Liver (tissue), 9 donors: ENCODE measurements around the gene SYTL3. TPM values are rescaled to one million over a fixed set of nuclear protein-coding genes. Genes with fewer than 3 reads are reported as not detected.

Experiments
- DNase-seq: peaks from one replicate; pipeline ENCODE4 v3.0.0-alpha.2; 2017; ENCODE audit warnings: low spot score
- H3K27ac ChIP-seq, 2 donors: one replicate each; pipeline ENCODE4 v1.7.0; 2013; ENCODE audit warnings: inconsistent platforms in 2 of 2, low read length in 2 of 2, control low read depth in 1 of 2, low read depth in 1 of 2, mild to moderate bottlenecking in 1 of 2
- H3K27me3 ChIP-seq, 4 donors: one replicate each; pipeline versions ENCODE4 v1.6.1 to v1.7.0; 2013; ENCODE audit warnings: low read length in 3 of 4, inconsistent platforms in 1 of 4, mild to moderate bottlenecking in 1 of 4, moderate library complexity in 1 of 4; ENCODE audit not compliant: control insufficient read depth in 4 of 4, insufficient read depth in 4 of 4
- H3K36me3 ChIP-seq, 4 donors: one replicate each; pipeline versions ENCODE4 v1.6.1 to v1.7.0; 2013; ENCODE audit warnings: low read length in 3 of 4, mild to moderate bottlenecking in 3 of 4, low read depth in 1 of 4, moderate library complexity in 1 of 4; ENCODE audit not compliant: control insufficient read depth in 4 of 4, insufficient read depth in 3 of 4
- H3K4me1 ChIP-seq, 4 donors: one replicate each; pipeline versions ENCODE4 v1.6.1 to v1.7.0; 2013; ENCODE audit warnings: low read length in 3 of 4, mild to moderate bottlenecking in 3 of 4, moderate library complexity in 1 of 4; ENCODE audit not compliant: control insufficient read depth in 4 of 4, insufficient read depth in 4 of 4
- H3K4me3 ChIP-seq, 3 donors: one replicate each; pipeline versions ENCODE4 v1.6.1 to v1.7.0; 2013; ENCODE audit warnings: low read length in 3 of 3, control low read depth in 1 of 3, low read depth in 1 of 3, mild to moderate bottlenecking in 1 of 3
- H3K9ac ChIP-seq, 2 donors: one replicate each; pipeline ENCODE4 v1.7.0; 2013; ENCODE audit warnings: low read length in 2 of 2, mild to moderate bottlenecking in 2 of 2, moderate library complexity in 2 of 2, control low read depth in 1 of 2, low read depth in 1 of 2
- H3K9me3 ChIP-seq, 4 donors: one replicate each; pipeline versions ENCODE4 v1.6.1 to v1.7.0; 2013; ENCODE audit warnings: low read length in 3 of 4; ENCODE audit not compliant: control insufficient read depth in 4 of 4
- EGR1 ChIP-seq, 2 donors: IDR thresholded peaks; 2 replicates each; pipeline ENCODE4 v1.6.1; 2016 to 2018; ENCODE audit warnings: antibody characterized with exemption in 2 of 2, low read depth in 2 of 2
- FOXA1 ChIP-seq: IDR thresholded peaks from 2 replicates; pipeline ENCODE4 v1.6.1; 2016; ENCODE audit warnings: antibody characterized with exemption
- FOXA2 ChIP-seq: IDR thresholded peaks from 2 replicates; pipeline ENCODE4 v1.6.1; 2016; ENCODE audit warnings: antibody characterized with exemption
- HNF4A ChIP-seq, 2 donors: conservative IDR thresholded peaks; 2 replicates each; pipeline ENCODE4 v1.6.1; 2016; ENCODE audit warnings: antibody characterized with exemption in 2 of 2, mild to moderate bottlenecking in 2 of 2
- HNF4G ChIP-seq: IDR thresholded peaks from 2 replicates; pipeline ENCODE4 v1.6.1; 2016; ENCODE audit warnings: antibody characterized with exemption
- JUND ChIP-seq, 2 donors: IDR thresholded peaks; 2 replicates each; pipeline ENCODE4 v1.6.1; 2016; ENCODE audit warnings: antibody characterized with exemption in 2 of 2
- NR2F2 ChIP-seq: IDR thresholded peaks from 2 replicates; pipeline ENCODE4 v1.6.1; 2016; ENCODE audit warnings: antibody characterized with exemption
- RAD21 ChIP-seq, 2 donors: IDR thresholded peaks; 2 replicates each; pipeline ENCODE4 v1.6.1; 2016; ENCODE audit warnings: antibody characterized with exemption in 2 of 2, mild to moderate bottlenecking in 2 of 2
- RXRA ChIP-seq, 2 donors: IDR thresholded peaks; 2 replicates each; pipeline ENCODE4 v1.6.1; 2017 to 2018; ENCODE audit warnings: antibody characterized with exemption in 2 of 2, mild to moderate bottlenecking in 1 of 2
- SP1 ChIP-seq: IDR thresholded peaks from 2 replicates; pipeline ENCODE4 v1.6.1; 2018; ENCODE audit warnings: antibody characterized with exemption, mild to moderate bottlenecking
- TAF1 ChIP-seq: conservative IDR thresholded peaks from 2 replicates; pipeline ENCODE4 v1.6.1; 2016; ENCODE audit warnings: antibody characterized with exemption, mild to moderate bottlenecking
- YY1 ChIP-seq: IDR thresholded peaks from 2 replicates; pipeline ENCODE4 v1.6.1; 2016; ENCODE audit warnings: antibody characterized with exemption, mild to moderate bottlenecking
- WGBS: extraction: QIAGEN DNeasy Blood & Tissue Kit; methylation state at CpG from one replicate; pipeline ENCODE4 v1.1.7; 2013; 5-methylcytosine and 5-hydroxymethylcytosine counted together
- polyA plus RNA-seq, 2 donors: library from polyadenylated mRNA; stranded (reverse) in 1 of 2; unstranded in 1 of 2; fragments of 200-250 nt in 1 of 2; fragments of >200 nt in 1 of 2; fragmentation: Nextera tagmentation in 1 of 2; extraction: Ambion mirVana in 1 of 2; gene quantifications; one replicate each; pipeline versions ENCODE4 v1.2.1 to v1.2.3, GENCODE V29; 2013 to 2015
- total RNA-seq, 2 donors: library from RNA; depleted of rRNA; stranded (reverse); fragments of >200 nt; gene quantifications; one replicate each; pipeline ENCODE4 v1.2.3, GENCODE V29; 2014
- TF ChIP-seq, protein P1 (sequence below): IDR thresholded peaks from 2 replicates; pipeline ENCODE4 v1.6.1; 2016; ENCODE audit warnings: antibody characterized with exemption
- TF ChIP-seq, protein P2 (sequence below): IDR thresholded peaks from 2 replicates; pipeline ENCODE4 v1.6.1; 2016; ENCODE audit warnings: antibody characterized with exemption
- TF ChIP-seq, protein P3 (sequence below): fragments of 150-350 bp; IDR thresholded peaks from 2 replicates; pipeline ENCODE4 v1.5.1; 2017; ENCODE audit warnings: improper control_type of control experiment, low read depth, low read length; ENCODE audit not compliant: missing input control
- TF ChIP-seq, protein P4 (sequence below): IDR thresholded peaks from 2 replicates; pipeline ENCODE4 v1.6.1; 2016; ENCODE audit warnings: antibody characterized with exemption
- donor health status: healthy.
- donor health status: healthy.
- donor health status: healthy.
- donor health status: healthy.
- donor health status: healthy.

SYTL3 gene
- total and polyA plus RNA-seq, 4 donors = 0.28 to 1.7 (median 0.51) TPM

DNA sequence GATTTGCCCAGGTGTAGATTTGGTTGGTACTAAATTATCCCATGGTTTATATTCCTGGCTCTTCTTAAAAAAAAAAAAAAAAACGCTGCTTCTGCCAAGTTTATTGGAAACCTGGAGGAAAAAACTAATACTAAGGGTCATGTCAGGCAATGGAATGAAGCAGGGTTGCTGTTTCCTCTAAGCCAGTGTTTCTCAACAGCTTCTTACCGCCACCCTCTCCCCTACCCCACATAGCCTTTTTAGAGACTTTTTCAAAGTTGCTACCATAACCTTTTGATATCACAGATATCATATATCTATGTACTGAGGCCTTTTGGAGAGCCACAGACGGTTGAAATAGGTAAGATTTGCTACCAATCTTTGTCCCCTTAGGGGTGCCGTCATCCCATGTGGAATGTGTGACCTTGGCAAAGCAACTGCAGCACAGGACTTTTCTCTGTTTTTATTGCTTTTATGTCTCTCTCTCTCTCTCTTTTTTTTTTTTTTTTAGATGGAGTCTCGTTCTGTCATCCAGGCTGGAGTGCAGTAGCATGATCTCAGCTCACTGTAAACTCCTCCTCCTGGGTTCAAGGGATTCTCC, 35.0 kb downstream of the SYTL3 start:
- TF ChIP-seq HNF4A (conservative IDR thresholded peaks at IDR 0.05) (peak in 1 of 2 donors; percentile 25), YY1 (no peak), RXRA (IDR thresholded peaks at IDR 0.05) (peak in 1 of 2 donors; percentile 42), JUND (IDR thresholded peaks at IDR 0.05) (peak in 1 of 2 donors; percentile 16)
- DNase-seq = no peak
- WGBS = 31% methylated on average over 5 of the region's 5 CpGs
- Histone ChIP-seq H3K9ac (no peak overlapping the region), H3K4me3 (no peak overlapping the region), H3K27me3 (no peaks in the 10 kb centered on the region), H3K9me3 (no peaks in the 10 kb centered on the region), H3K27ac (no peak overlapping the region), H3K4me1 (no peaks in the 10 kb centered on the region), H3K36me3 (no peaks in the 10 kb centered on the region)

DNA sequence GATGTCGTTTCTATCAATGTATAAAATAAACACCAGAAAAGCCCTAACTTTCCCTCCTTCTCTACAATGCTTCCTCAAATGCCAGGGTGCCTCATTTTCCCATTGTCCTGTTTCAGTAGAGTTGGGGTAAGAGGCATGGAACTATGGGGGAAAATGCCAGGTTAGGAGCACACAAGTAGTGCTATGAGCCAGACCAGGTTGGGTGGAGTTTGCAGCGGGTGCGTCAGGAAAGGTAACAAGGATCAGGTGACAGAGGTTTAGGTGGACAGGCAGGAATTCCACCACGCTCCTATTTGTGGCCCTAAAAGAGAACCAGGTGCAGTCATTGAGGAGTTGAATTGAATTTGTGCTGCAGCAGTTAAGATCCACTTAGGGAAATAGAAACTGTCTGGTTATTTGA, 36.5 kb downstream of the SYTL3 start:
- Histone ChIP-seq H3K4me1 (no peaks in the 10 kb centered on the region), H3K27ac (no peak overlapping the region), H3K27me3 (no peaks in the 10 kb centered on the region), H3K9ac (no peak overlapping the region), H3K9me3 (no peaks in the 10 kb centered on the region), H3K36me3 (no peaks in the 10 kb centered on the region), H3K4me3 (no peak overlapping the region)
- TF ChIP-seq EGR1 (IDR thresholded peaks at IDR 0.05; ENCODE audit: low read depth in 2 of 2) (no peak), RAD21 (IDR thresholded peaks at IDR 0.05) (no peak), FOXA1 (no peak), HNF4A (conservative IDR thresholded peaks at IDR 0.05) (no peak), RXRA (IDR thresholded peaks at IDR 0.05) (no peak), SP1 (no peak), JUND (IDR thresholded peaks at IDR 0.05) (no peak), TAF1 (no peak), YY1 (no peak), FOXA2 (no peak), HNF4G (no peak), NR2F2 (no peak)
- TF ChIP-seq, protein P1, sequence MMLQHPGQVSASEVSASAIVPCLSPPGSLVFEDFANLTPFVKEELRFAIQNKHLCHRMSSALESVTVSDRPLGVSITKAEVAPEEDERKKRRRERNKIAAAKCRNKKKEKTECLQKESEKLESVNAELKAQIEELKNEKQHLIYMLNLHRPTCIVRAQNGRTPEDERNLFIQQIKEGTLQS = no peak
- TF ChIP-seq, protein P2, sequence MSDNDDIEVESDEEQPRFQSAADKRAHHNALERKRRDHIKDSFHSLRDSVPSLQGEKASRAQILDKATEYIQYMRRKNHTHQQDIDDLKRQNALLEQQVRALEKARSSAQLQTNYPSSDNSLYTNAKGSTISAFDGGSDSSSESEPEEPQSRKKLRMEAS = no peak
- TF ChIP-seq, protein P3, sequence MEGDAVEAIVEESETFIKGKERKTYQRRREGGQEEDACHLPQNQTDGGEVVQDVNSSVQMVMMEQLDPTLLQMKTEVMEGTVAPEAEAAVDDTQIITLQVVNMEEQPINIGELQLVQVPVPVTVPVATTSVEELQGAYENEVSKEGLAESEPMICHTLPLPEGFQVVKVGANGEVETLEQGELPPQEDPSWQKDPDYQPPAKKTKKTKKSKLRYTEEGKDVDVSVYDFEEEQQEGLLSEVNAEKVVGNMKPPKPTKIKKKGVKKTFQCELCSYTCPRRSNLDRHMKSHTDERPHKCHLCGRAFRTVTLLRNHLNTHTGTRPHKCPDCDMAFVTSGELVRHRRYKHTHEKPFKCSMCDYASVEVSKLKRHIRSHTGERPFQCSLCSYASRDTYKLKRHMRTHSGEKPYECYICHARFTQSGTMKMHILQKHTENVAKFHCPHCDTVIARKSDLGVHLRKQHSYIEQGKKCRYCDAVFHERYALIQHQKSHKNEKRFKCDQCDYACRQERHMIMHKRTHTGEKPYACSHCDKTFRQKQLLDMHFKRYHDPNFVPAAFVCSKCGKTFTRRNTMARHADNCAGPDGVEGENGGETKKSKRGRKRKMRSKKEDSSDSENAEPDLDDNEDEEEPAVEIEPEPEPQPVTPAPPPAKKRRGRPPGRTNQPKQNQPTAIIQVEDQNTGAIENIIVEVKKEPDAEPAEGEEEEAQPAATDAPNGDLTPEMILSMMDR = no peak
- TF ChIP-seq, protein P4, sequence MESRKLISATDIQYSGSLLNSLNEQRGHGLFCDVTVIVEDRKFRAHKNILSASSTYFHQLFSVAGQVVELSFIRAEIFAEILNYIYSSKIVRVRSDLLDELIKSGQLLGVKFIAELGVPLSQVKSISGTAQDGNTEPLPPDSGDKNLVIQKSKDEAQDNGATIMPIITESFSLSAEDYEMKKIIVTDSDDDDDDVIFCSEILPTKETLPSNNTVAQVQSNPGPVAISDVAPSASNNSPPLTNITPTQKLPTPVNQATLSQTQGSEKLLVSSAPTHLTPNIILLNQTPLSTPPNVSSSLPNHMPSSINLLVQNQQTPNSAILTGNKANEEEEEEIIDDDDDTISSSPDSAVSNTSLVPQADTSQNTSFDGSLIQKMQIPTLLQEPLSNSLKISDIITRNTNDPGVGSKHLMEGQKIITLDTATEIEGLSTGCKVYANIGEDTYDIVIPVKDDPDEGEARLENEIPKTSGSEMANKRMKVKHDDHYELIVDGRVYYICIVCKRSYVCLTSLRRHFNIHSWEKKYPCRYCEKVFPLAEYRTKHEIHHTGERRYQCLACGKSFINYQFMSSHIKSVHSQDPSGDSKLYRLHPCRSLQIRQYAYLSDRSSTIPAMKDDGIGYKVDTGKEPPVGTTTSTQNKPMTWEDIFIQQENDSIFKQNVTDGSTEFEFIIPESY = no peak
- 77% methylated on average over 4 of the region's 4 CpGs for WGBS
- no peak for DNase-seq
